A204.1 (cell line): ENCODE results near the gene SEC22A.

Experiments used
- FAIRE-seq: peaks from 2 replicates; lab custom pipeline; 2012; peaks lifted over from hg19 to GRCh38; lab: Jason Lieb, UNC

SEC22A gene

DNA sequence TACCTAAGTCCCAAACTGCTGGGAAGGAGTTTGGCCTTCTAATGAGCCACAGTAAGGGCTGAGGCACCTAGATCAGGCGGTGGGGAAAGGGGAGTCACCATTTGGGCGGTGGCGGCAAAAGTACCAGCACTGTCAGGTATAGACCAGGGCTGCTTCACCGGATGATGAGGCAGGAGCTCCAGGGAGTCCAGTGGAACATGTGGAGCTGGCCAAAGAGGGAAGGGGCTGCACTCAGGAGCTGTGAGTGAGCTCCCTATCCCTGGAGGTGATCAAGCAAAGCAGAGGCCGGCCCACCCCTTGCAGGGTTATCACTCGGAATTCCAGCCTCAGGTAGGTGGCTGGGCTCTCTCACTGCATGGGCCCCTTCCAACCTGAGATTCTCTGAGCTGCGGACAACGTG, 108.4 kb downstream of the SEC22A start:
- no peak for FAIRE-seq

DNA sequence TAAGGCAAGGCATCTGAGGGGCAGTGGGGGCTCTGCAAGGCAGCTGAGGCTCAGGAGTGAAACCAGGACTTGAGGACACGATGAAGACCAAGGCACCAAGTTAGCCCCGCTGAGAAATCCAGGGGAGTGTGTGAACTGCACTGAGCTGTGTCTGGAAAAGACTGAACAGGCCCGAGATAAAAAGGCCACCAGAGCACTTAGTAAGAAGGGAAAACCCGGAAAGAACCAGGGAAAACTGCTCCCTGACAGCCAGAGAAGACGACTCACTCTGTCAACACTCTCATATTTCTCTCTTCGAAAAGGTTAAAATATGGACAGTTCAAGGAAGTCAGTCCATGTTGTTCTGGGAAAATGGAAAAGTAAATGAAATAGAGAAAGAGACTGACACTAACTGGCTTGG, 109.0 kb downstream of the SEC22A start:
- no peak for FAIRE-seq

DNA sequence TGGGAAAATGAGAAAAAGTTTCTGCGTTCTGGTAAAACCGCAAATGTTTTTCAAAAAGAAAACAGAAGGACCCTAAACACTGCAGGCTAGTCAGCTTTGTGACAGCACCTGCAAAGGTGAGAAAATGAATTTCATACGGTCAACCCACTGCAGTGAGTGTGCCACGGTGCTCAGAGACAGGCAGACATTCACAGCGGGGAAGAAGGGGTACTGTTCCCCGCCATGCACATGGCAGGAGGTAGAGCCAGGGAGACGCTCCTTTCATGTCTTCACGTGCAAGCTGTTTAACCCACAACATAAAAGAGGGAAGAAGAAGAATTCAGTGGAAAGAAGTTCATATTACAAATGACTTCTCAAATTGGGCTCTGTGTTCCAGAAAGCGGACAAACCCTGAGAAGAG, 109.5 kb downstream of the SEC22A start:
- FAIRE-seq = no peak

- FAIRE-seq = no peak
Measured at GRCh38 chr3:123312331-123313265, 110.9 kb downstream of the SEC22A start.

DNA sequence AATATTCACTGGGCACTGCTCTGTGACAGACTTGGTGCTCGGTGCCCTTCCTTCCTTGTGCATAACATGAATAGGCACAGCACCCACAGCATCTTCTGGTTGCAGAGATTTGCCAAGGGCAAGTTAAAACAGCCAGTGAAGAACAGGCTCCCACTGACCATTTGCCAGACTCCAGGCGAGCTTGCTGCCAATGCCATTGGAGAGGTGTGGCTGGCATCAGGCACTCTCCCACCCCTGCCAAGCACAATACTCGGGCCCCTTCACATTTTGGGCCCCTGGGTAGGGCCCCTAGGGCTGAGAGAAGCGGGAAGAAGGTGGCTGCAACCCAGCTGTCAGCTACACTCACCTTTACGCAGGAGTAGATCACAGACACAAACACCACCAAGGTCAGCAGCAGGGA, 112.1 kb downstream of the SEC22A start:
- FAIRE-seq = no peak

GRCh38 chr3:123314359-123315270, 112.9 kb downstream of the SEC22A start:
- no peak for FAIRE-seq

DNA sequence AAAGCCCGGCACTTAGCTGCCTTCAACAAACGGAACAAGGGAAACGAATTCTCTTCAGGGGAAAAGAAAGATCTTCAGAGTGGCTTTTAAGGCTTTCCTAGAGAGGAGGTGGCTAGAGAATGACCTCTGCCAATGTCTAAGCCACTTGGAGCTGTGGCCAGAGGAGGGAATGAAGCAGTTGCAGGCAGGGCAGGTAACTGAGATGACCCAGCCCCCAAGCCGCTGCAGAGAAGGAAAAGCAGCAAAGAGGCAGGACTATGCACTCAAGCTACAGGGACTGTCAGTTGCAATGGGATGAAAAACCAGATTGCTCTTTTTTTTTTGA, 113.5 kb downstream of the SEC22A start:
- no peak for FAIRE-seq

DNA sequence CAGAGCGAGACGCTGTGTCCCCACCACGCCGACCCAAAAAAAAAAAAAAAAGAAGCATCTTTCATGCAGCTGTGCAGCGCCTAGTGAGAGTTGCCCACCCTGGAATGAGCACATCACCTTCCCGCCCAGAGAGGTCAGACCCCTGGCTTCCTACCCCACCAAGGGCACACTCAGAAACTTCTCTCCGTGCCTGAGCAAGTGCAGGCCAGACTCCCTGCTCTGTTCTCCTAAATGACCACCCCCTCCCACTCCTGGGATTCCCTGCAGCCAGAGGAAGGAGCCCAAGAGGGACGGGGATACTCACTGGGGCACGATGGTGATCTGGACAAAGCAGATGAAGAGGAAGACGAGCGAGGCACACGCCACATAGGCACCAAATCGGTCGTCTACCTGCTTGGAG, 116.0 kb downstream of the SEC22A start:
- FAIRE-seq = no peak

- no peak for FAIRE-seq
Measured at GRCh38 chr3:123318374-123318773, 116.6 kb downstream of the SEC22A start.

DNA sequence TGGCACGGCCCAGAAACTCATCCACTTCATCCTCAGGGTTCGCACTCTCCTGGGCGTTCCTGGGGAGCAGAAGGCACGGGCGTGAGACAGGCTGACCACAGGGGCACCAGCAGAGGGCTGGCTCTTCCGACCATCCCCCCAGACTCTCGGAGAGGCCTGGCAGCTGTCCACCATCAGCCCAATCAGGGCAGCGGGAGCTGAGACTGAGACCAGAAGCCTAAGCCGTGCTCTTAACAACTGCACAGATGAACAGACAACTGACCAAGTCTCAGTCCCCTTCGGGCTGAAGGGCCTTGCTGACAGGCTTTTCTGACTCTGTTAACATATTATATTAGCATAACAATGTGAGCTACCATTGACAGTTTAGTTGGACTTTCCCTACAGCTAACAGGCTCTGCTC, 118.0 kb downstream of the SEC22A start:
- no peak for FAIRE-seq

DNA sequence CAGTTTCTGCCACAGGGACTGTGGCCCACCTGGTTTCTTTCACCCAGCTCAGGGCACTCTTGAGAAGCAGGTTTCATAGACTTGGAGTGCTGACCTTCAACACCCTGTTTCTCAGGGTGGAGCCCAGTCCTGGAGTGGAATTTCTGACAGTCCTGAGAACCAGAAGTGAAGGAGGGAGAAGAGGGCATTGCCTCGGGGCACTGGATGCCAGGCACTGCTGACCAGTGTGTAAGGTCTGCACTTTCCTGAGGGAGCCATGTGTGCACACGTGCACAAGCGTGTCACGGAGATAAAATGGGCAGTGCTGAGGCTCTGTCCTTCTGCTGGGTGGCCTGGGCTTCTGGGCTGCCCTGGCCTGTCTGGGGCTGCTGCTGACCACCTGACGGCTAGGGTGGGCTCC, 118.5 kb downstream of the SEC22A start:
- no peak for FAIRE-seq

GRCh38 chr3:123321806-123322205, 120.1 kb downstream of the SEC22A start:
- no peak for FAIRE-seq

DNA sequence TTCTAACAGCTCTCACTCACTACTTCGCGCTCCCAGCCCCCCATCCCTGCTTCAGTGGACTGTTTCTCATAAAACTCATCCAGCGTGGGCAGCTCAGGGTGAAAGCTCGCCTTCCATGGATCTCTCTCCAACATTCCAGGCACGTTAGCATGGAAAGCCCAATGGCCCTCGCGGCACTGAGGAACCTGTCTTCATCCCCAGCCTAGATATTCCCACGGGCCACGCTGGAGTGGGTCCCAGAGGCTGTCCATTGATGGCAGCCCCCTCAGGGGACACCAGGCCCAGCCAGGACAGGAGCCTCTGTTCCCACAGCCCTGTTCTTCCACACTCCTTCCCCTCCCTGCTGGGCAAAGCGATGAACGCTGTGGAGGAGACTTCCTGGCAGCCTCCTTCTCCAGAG, 121.1 kb downstream of the SEC22A start:
- FAIRE-seq = no peak
